ENCODE data around the gene LMF2.
A peak's percentile ranks its signal among the peaks of the same experiment; 100 is the strongest.
"Not testable (repeated sequence)": the region's sequence is repeated elsewhere in the genome, so short reads cannot be mapped to it uniquely, and the experiment has no call there.

The LMF2 gene

GRCh38 chr22:50533856-50534711 is 26.6 kb upstream of the LMF2 start:
- not testable (repeated sequence) for DNase-seq

GRCh38 chr22:50532824-50533796 is 25.6 kb upstream of the LMF2 start:
- no peak for DNase-seq

GRCh38 chr22:50531962-50532674 is 24.6 kb upstream of the LMF2 start:
- DNase-seq: peak; percentile 34

- DNase-seq: no peak
Observed at GRCh38 chr22:50531546-50531961, 24.1 kb upstream of the LMF2 start.

- DNase-seq: peak; percentile 38
Observed at GRCh38 chr22:50530877-50531545, 23.5 kb upstream of the LMF2 start.

- DNase-seq: no peak
Observed at GRCh38 chr22:50530580-50530876, 23.0 kb upstream of the LMF2 start.

GRCh38 chr22:50529897-50530579 is 22.5 kb upstream of the LMF2 start, which contains the start of gene TYMP:
Gene TYMP (minus strand): TSS chr22:50530012. CDS start chr22:50529709, 303 bp downstream.
- no peak for DNase-seq

- no peak for DNase-seq
Observed at GRCh38 chr22:50529416-50529896, 22.0 kb upstream of the LMF2 start.

GRCh38 chr22:50528682-50529415 is 21.3 kb upstream of the LMF2 start:
- DNase-seq: no peak

- DNase-seq: no peak
Observed at GRCh38 chr22:50527921-50528681, 20.6 kb upstream of the LMF2 start.

- DNase-seq: no peak
Observed at GRCh38 chr22:50526834-50527801, 19.6 kb upstream of the LMF2 start.

GRCh38 chr22:50526108-50526833 is 18.8 kb upstream of the LMF2 start:
- peak; percentile 86 for DNase-seq

GRCh38 chr22:50525858-50526107 is 18.3 kb upstream of the LMF2 start:
- DNase-seq: no peak

- DNase-seq: peak; percentile 96
Observed at GRCh38 chr22:50525104-50525857, 17.8 kb upstream of the LMF2 start, which contains the start of gene SCO2. Gene SCO2 (minus strand): TSS chr22:50525598. CDS start chr22:50524411, 1,187 bp downstream.

GRCh38 chr22:50524676-50525103 is 17.2 kb upstream of the LMF2 start:
- DNase-seq: peak; percentile 59

- peak; percentile 54 for DNase-seq
Observed at GRCh38 chr22:50523806-50524675, 16.5 kb upstream of the LMF2 start.

- no peak for DNase-seq
Observed at GRCh38 chr22:50523458-50523805, 15.9 kb upstream of the LMF2 start.
